CD4-positive, alpha-beta T cell (primary cell): Measurements from ENCODE around the gene SPEM1. TPM values are rescaled to one million over a fixed set of nuclear protein-coding genes. Genes with fewer than 3 reads are reported as not detected.

Experiments used
- ATAC-seq: fragments of 200-7000 bp; cut with Tn5 transposase; one replicate; pipeline ENCODE4 v1.10.0; 2022; ENCODE audit warnings: mild to moderate bottlenecking; ENCODE audit not compliant: poor library complexity
- CTCF ChIA-PET: fragments of 350-600 bp; sonication (Branson Sonifier 250); formaldehyde crosslinking; loops from one replicate; lab custom pipeline; 2021; ENCODE audit warnings: antibody characterized with exemption, inconsistent platforms; lab: Charles Lee
- POLR2A ChIA-PET: fragments of 350-600 bp; sonication (Branson Sonifier 250); formaldehyde crosslinking; loops from one replicate; lab custom pipeline; 2021; ENCODE audit warnings: antibody characterized with exemption, inconsistent platforms; lab: Charles Lee
- DNase-seq, 14 experiments: peaks; one replicate each; pipeline ENCODE4 v3.0.0-alpha.2; 2013 to 2020; ENCODE audit warnings: mixed read lengths in 2 of 14
- H3K27ac ChIP-seq, 2 donors: one replicate each; pipeline versions ENCODE4 v1.5.1 to v1.7.0; 2013; ENCODE audit warnings: low read length in 2 of 2, low read depth in 1 of 2, mild to moderate bottlenecking in 1 of 2
- H3K27me3 ChIP-seq, 2 experiments: 1 replicate in 1 of 2; 2 replicates in 1 of 2; pipeline versions ENCODE4 v1.6.1 to v1.7.0; 2013; ENCODE audit warnings: low read length in 2 of 2, control low read depth in 1 of 2, mild to moderate bottlenecking in 1 of 2, moderate library complexity in 1 of 2; ENCODE audit not compliant: insufficient read depth in 2 of 2, control insufficient read depth in 1 of 2
- H3K36me3 ChIP-seq: one replicate; pipeline ENCODE4 v1.6.1; 2013; ENCODE audit warnings: low read length, control low read depth; ENCODE audit not compliant: insufficient read depth
- H3K4me1 ChIP-seq: one replicate; pipeline ENCODE4 v1.6.1; 2013; ENCODE audit warnings: low read length, control low read depth; ENCODE audit not compliant: insufficient read depth
- H3K4me3 ChIP-seq: one replicate; pipeline ENCODE4 v1.5.1; 2013; ENCODE audit warnings: mild to moderate bottlenecking, low read length, moderate library complexity
- H3K9me3 ChIP-seq, 2 experiments: 1 replicate in 1 of 2; 2 replicates in 1 of 2; pipeline versions ENCODE4 v1.6.1 to v1.7.0; 2013; ENCODE audit warnings: low read length in 2 of 2, mild to moderate bottlenecking in 2 of 2, control low read depth in 1 of 2, moderate library complexity in 1 of 2; ENCODE audit not compliant: control insufficient read depth in 1 of 2, insufficient read depth in 1 of 2
- H3K27ac Mint-ChIP-seq: one replicate; pipeline ENCODE4 v1.8.0; 2020; ENCODE audit warnings: mixed read lengths
- H3K27me3 Mint-ChIP-seq: one replicate; pipeline ENCODE4 v1.8.0; 2021; ENCODE audit warnings: mixed read lengths
- H3K36me3 Mint-ChIP-seq: one replicate; pipeline ENCODE4 v1.8.0; 2021; ENCODE audit warnings: low read depth, mixed read lengths
- H3K4me1 Mint-ChIP-seq: one replicate; pipeline ENCODE4 v1.8.0; 2021; ENCODE audit warnings: low read depth, mixed read lengths
- H3K4me3 Mint-ChIP-seq: one replicate; pipeline ENCODE4 v1.8.0; 2020; ENCODE audit warnings: mild to moderate bottlenecking, mixed read lengths
- H3K9me3 Mint-ChIP-seq: one replicate; pipeline ENCODE4 v1.8.0; 2020; ENCODE audit warnings: mixed read lengths
- intact Hi-C, 2 experiments: fragments of 100-400 bp; cut with DNase I in 1 of 2; cut with micrococcal nuclease in 1 of 2; formaldehyde crosslinking; loops; one replicate each; pipeline versions ENCODE4 v1.15.1 to v1.9.0; 2023 to 2025; cut with DNase I, micrococcal nuclease
- total RNA-seq, 174 experiments: library from RNA in 2 of 174; stranded (reverse) in 2 of 174; gene quantifications; one replicate each; pipeline ENCODE4 v1.2.3 and lab custom pipeline; 2021 to 2026
- TF ChIP-seq, protein P1 (sequence below): fragments of 200-600 bp; IDR thresholded peaks from one replicate; pipeline ENCODE4 v1.8.0; 2022; ENCODE audit warnings: antibody characterized with exemption, mild to moderate bottlenecking

SPEM1 gene
- total RNA-seq, 2 experiments from 2014 or later: not detected

GRCh38 chr17:7441266-7441665 is 21.1 kb downstream of the SPEM1 start:
- ATAC-seq (no peak), DNase-seq (no peak)
- Histone ChIP-seq H3K4me3 (no peak overlapping the region), H3K9me3 (peaks cover 0 to 23% of the 10 kb centered on the region in 2 experiments), H3K27me3 (peaks cover 70 to 77% of the 10 kb centered on the region in 2 experiments), H3K27ac (no peak overlapping the region), H3K36me3 (no peaks in the 10 kb centered on the region), H3K4me1 (peaks cover 65% of the 10 kb centered on the region)
- POLR2A ChIA-PET: interaction anchor here (0.9 to 9.0 kb wide), 8 partner anchors 15 to 245 kb away, joined by 3 to 156 read pairs (median 8); partner anchors contain the start of genes ACAP1, POLR2A, SLC35G6 and SOX15
- TF ChIP-seq, protein P1, sequence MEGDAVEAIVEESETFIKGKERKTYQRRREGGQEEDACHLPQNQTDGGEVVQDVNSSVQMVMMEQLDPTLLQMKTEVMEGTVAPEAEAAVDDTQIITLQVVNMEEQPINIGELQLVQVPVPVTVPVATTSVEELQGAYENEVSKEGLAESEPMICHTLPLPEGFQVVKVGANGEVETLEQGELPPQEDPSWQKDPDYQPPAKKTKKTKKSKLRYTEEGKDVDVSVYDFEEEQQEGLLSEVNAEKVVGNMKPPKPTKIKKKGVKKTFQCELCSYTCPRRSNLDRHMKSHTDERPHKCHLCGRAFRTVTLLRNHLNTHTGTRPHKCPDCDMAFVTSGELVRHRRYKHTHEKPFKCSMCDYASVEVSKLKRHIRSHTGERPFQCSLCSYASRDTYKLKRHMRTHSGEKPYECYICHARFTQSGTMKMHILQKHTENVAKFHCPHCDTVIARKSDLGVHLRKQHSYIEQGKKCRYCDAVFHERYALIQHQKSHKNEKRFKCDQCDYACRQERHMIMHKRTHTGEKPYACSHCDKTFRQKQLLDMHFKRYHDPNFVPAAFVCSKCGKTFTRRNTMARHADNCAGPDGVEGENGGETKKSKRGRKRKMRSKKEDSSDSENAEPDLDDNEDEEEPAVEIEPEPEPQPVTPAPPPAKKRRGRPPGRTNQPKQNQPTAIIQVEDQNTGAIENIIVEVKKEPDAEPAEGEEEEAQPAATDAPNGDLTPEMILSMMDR: no peak
- Mint-ChIP-seq H3K27ac (no peak overlapping the region), H3K4me3 (no peak overlapping the region), H3K4me1 (peaks cover 51% of the 10 kb centered on the region), H3K36me3 (no peaks in the 10 kb centered on the region), H3K27me3 (peaks cover 72% of the 10 kb centered on the region), H3K9me3 (no peaks in the 10 kb centered on the region)
- CTCF ChIA-PET: interaction anchor here (1.4 kb wide), 1 partner anchor 395 kb away, joined by 3 read pairs; no protein-coding TSS in a partner anchor
- intact Hi-C loops: no loop called here

GRCh38 chr17:7442142-7442541 is 22.0 kb downstream of the SPEM1 start:
- ChIA-PET CTCF (no interaction called here), POLR2A (interaction anchor here (0.6 to 9.0 kb wide), 5 partner anchors 14 to 81 kb away, joined by 3 to 156 read pairs (median 5); partner anchors contain the start of genes POLR2A, SLC35G6 and ZBTB4)
- Mint-ChIP-seq H3K27ac (no peak overlapping the region), H3K4me3 (peak overlapping the region; percentile 54), H3K4me1 (peaks cover 45% of the 10 kb centered on the region), H3K36me3 (no peaks in the 10 kb centered on the region), H3K27me3 (peaks cover 75% of the 10 kb centered on the region), H3K9me3 (no peaks in the 10 kb centered on the region)
- H3K27me3 ChIP-seq: peaks cover 78 to 85% of the 10 kb centered on the region in 2 experiments
- peaks cover 65% of the 10 kb centered on the region for H3K4me1 ChIP-seq
- DNase-seq (no peak), ATAC-seq (no peak)
- intact Hi-C loops: no loop called here
- H3K4me3 ChIP-seq: no peak overlapping the region
- H3K9me3 ChIP-seq: peaks cover 0 to 31% of the 10 kb centered on the region in 2 experiments
- H3K27ac ChIP-seq: no peak overlapping the region
- H3K36me3 ChIP-seq: no peaks in the 10 kb centered on the region
- TF ChIP-seq, protein P1: no peak

DNA sequence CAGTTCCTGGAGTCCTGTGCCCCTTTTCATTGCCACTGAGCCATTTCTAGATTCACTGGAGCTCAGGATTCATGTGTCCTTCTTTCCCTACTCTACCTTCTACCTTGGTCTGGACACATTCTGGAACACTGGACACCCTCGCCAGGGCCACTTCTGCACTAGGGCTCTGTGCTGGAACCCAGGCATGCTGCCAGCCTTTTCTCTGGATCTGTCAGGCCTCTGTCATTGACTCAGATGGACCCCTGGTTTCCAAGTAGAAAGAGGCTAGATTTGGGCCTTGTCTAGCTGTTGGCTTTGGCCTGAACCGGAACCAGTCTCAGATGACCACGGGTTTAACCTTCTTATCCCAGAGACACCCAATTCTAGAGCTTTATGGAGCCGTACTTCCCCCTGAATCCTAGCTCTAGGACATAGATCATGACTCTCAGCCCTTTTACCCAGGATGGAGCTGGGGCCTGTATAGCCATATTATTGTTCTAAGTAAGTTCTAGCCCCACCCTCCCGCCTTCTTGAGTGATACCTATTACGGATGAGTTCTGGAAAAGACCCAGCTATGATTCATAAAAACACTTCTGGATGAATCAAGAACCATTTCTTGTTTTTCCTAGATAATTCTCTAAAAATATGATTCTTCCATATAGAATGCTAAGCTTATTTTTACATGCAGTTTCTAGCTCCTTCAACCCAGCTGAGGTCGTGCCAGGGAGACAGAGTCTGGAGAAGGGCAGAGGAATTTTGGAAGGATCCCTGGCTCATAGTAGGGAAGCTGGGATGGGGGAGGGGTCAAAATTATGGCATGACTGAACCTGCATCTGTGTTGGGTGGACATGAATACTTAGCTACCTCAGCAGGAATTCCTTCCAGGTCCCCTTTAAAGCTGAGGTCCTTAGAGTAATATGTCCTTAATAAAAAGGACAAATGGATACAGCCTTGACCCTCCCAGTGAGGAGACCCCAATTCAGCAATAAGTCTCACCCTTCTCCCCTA is 23.7 kb downstream of the SPEM1 start:
- DNase-seq (no peak), ATAC-seq (no peak)
- H3K9me3 Mint-ChIP-seq: no peaks in the 10 kb centered on the region
- H3K4me3 Mint-ChIP-seq: peak overlapping the region; percentile 7
- Histone ChIP-seq H3K36me3 (no peaks in the 10 kb centered on the region), H3K27me3 (peaks cover 74 to 85% of the 10 kb centered on the region in 2 experiments), H3K4me3 (no peak overlapping the region), H3K27ac (no peak overlapping the region), H3K4me1 (peaks cover 48% of the 10 kb centered on the region), H3K9me3 (peaks cover 0 to 31% of the 10 kb centered on the region in 2 experiments)
- peaks cover 37% of the 10 kb centered on the region for H3K4me1 Mint-ChIP-seq
- CTCF ChIA-PET: interaction anchor here (1.3 kb wide), 1 partner anchor 88 kb away, joined by 4 read pairs; no protein-coding TSS in a partner anchor
- no peaks in the 10 kb centered on the region for H3K36me3 Mint-ChIP-seq
- TF ChIP-seq, protein P1: no peak
- POLR2A ChIA-PET: interaction anchor here (0.8 to 4.0 kb wide), 9 partner anchors 9 to 117 kb away, joined by 3 to 25 read pairs (median 6); partner anchors contain the start of genes POLR2A, SLC35G6, TMEM102 and TMEM256
- H3K27me3 Mint-ChIP-seq: peaks cover 79% of the 10 kb centered on the region
- intact Hi-C loops: no loop called here
- no peak overlapping the region for H3K27ac Mint-ChIP-seq
